Ishikawa (cell line): Measurements from ENCODE around the gene ICA1.

Source experiments
- CEBPB ChIP-seq: IDR thresholded peaks from 2 replicates; pipeline ENCODE4 v1.6.1; 2012
- CREB1 ChIP-seq: IDR thresholded peaks from 2 replicates; pipeline ENCODE4 v1.6.1; 2012; ENCODE audit warnings: low read depth
- EGR1 ChIP-seq: IDR thresholded peaks from 2 replicates; pipeline ENCODE4 v1.6.1; 2012
- EP300 ChIP-seq: IDR thresholded peaks from 2 replicates; pipeline ENCODE4 v1.6.1; 2012; ENCODE audit warnings: borderline replicate concordance
- FOXM1 ChIP-seq: IDR thresholded peaks from 2 replicates; pipeline ENCODE4 v1.6.1; 2012; ENCODE audit warnings: low read depth, borderline replicate concordance
- MAX ChIP-seq: IDR thresholded peaks from 2 replicates; pipeline ENCODE4 v1.6.1; 2012
- NFIC ChIP-seq: IDR thresholded peaks from 2 replicates; pipeline ENCODE4 v1.6.1; 2012
- RAD21 ChIP-seq: IDR thresholded peaks from 2 replicates; pipeline ENCODE4 v1.6.1; 2012; ENCODE audit warnings: low read depth
- REST ChIP-seq: IDR thresholded peaks from 2 replicates; pipeline ENCODE4 v1.6.1; 2012; ENCODE audit warnings: low read depth, mild to moderate bottlenecking
- TAF1 ChIP-seq: IDR thresholded peaks from 2 replicates; pipeline ENCODE4 v1.6.1; 2012; ENCODE audit warnings: low read depth, mild to moderate bottlenecking
- TCF12 ChIP-seq: IDR thresholded peaks from 2 replicates; pipeline ENCODE4 v1.6.1; 2012; ENCODE audit warnings: low read depth
- TEAD4 ChIP-seq: IDR thresholded peaks from 2 replicates; pipeline ENCODE4 v1.6.1; 2012
- USF1 ChIP-seq: IDR thresholded peaks from 2 replicates; pipeline ENCODE4 v1.6.1; 2012
- YY1 ChIP-seq: IDR thresholded peaks from 2 replicates; pipeline ENCODE4 v1.6.1; 2012; ENCODE audit warnings: low read depth
- ZBTB7A ChIP-seq: IDR thresholded peaks from 2 replicates; pipeline ENCODE4 v1.6.1; 2012; ENCODE audit warnings: low read depth

Gene ICA1

GRCh38 chr7:8063706-8064297, 198.2 kb downstream of the ICA1 start:
- no peak for TF ChIP-seq EGR1
- TF ChIP-seq USF1: no peak
- no peak for TF ChIP-seq YY1
- no peak for TF ChIP-seq FOXM1
- TF ChIP-seq NFIC: no peak
- no peak for TF ChIP-seq MAX
- no peak for TF ChIP-seq TEAD4
- TF ChIP-seq EP300: no peak
- TF ChIP-seq CEBPB: no peak
- TF ChIP-seq CREB1: no peak
- TF ChIP-seq TCF12: no peak
- no peak for TF ChIP-seq REST
- TF ChIP-seq ZBTB7A: no peak
- no peak for TF ChIP-seq RAD21
- TF ChIP-seq TAF1: no peak
